ENCODE data around the gene ST3GAL3.

The ST3GAL3 gene

DNA sequence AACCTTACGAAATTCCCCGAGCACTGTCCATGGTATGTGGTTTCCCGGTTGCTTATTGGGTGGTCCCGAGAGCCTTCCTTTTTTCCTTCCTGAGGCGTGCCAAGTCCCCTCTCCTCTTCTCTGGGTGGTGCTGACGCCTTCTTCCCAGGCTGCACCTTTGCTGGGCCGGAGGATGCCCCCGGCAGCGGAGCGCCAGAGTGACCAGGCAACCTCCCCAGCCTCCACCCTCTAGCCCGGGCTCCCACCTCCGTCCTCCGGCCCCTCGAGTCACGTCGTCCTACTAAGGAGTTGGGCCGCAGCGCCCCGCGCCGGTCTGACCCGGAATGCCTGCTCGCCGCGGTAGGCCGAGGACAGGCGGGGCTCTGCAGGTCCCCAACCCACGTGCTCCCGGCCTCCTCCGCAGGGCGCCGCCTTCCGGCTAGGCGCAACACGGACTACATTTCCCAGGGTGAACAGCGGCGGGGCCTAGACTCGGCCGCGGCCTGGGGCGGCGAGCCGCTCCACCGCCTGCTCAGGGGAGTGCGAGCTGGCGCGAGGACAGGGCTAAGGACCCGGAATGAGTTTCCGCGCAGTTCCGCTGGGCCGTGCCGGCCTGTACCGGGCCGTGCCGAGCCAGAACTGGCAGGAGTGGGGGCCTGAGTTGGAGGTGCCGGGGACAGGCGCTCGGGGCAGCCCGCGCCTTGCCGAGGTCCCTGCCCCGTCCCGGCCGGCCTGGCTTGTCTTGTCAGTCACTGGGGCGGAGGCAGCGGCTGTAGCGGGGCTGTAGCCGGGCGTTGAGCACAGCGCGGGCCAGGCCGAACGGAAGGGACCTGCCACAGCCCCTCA lies 239.1 kb downstream of the ST3GAL3 start, which contains the start of gene IPO13:
Gene IPO13, plus strand, starts transcription at position 715 of the 825 bp plus-strand sequence. CDS start 651 bp downstream, outside the sequence.
- TF ChIP-seq, protein P1, sequence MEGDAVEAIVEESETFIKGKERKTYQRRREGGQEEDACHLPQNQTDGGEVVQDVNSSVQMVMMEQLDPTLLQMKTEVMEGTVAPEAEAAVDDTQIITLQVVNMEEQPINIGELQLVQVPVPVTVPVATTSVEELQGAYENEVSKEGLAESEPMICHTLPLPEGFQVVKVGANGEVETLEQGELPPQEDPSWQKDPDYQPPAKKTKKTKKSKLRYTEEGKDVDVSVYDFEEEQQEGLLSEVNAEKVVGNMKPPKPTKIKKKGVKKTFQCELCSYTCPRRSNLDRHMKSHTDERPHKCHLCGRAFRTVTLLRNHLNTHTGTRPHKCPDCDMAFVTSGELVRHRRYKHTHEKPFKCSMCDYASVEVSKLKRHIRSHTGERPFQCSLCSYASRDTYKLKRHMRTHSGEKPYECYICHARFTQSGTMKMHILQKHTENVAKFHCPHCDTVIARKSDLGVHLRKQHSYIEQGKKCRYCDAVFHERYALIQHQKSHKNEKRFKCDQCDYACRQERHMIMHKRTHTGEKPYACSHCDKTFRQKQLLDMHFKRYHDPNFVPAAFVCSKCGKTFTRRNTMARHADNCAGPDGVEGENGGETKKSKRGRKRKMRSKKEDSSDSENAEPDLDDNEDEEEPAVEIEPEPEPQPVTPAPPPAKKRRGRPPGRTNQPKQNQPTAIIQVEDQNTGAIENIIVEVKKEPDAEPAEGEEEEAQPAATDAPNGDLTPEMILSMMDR (IDR thresholded peaks at IDR 0.05; ENCODE audit: insufficient read depth, low read length, poor library complexity, severe bottlenecking), result peak; percentile 80
- H3K36me3 ChIP-seq (ENCODE audit: control insufficient read depth, insufficient read depth, low read length), result peaks cover 6% of the 10 kb centered on the region
- H3K4me3 ChIP-seq (replicated peaks; ENCODE audit: low read depth, low read length), result peak within 1 kb of the TSS; percentile 96
- H3K27me3 ChIP-seq (replicated peaks; ENCODE audit: control insufficient read depth, insufficient read depth, low read length), result no peaks in the 10 kb centered on the region
- DNase-seq (ENCODE audit: extremely low read depth, insufficient read length), result peak; percentile 99

DNA sequence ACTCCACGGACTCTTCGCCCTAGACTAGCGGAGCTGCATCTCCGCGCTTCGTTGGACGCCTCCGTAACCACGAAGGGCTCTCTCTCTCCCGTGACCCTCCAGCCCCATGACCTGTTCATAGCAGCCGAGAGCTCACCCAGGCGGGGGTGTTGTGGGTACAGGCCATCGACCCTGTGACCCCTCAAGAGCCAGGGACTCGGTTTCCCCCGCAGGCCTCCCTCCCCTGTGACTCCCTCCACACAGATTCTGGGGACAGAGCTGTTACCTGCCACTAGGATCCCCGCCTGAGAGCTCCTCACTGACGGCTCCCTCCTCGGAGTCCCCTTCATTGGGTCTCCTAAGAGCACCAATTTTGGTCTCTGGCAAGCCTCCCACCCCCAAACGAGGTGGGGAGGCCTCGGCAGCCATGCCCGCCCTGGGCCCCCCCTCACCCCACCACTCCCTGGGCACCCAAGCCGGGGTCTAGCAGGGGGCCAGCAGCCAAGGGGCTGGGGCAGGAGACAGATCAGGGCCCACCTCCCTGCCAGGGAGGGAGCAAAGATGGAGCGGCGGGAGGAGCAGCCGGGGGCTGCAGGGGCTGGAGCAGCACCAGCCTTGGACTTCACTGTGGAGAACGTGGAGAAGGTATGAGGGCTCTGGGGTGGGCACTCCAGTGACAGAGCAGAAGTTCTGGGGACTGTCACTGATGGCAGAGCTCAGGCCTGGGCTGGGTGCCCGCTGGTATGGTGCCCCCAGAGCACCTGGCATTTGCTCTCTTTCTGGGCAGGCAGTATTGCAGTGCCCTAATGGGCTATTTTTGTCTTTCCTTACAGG lies 239.9 kb downstream of the ST3GAL3 start:
- peak overlapping the region; percentile 96 for H3K4me3 ChIP-seq (replicated peaks; ENCODE audit: low read depth, low read length)
- TF ChIP-seq, protein P1 (IDR thresholded peaks at IDR 0.05; ENCODE audit: insufficient read depth, low read length, poor library complexity, severe bottlenecking), result no peak
- H3K36me3 ChIP-seq (ENCODE audit: control insufficient read depth, insufficient read depth, low read length), result peaks cover 6% of the 10 kb centered on the region
- DNase-seq (ENCODE audit: extremely low read depth, insufficient read length), result no peak
- no peaks in the 10 kb centered on the region for H3K27me3 ChIP-seq (replicated peaks; ENCODE audit: control insufficient read depth, insufficient read depth, low read length)

GRCh38 chr1:43947874-43948437 lies 240.6 kb downstream of the ST3GAL3 start:
- no peak for DNase-seq (ENCODE audit: extremely low read depth, insufficient read length)
- Histone ChIP-seq H3K27me3 (replicated peaks; ENCODE audit: control insufficient read depth, insufficient read depth, low read length) (no peaks in the 10 kb centered on the region), H3K36me3 (ENCODE audit: control insufficient read depth, insufficient read depth, low read length) (peaks cover 6% of the 10 kb centered on the region), H3K4me3 (replicated peaks; ENCODE audit: low read depth, low read length) (peak overlapping the region; percentile 96)
- TF ChIP-seq, protein P1 (IDR thresholded peaks at IDR 0.05; ENCODE audit: insufficient read depth, low read length, poor library complexity, severe bottlenecking), result no peak

DNA sequence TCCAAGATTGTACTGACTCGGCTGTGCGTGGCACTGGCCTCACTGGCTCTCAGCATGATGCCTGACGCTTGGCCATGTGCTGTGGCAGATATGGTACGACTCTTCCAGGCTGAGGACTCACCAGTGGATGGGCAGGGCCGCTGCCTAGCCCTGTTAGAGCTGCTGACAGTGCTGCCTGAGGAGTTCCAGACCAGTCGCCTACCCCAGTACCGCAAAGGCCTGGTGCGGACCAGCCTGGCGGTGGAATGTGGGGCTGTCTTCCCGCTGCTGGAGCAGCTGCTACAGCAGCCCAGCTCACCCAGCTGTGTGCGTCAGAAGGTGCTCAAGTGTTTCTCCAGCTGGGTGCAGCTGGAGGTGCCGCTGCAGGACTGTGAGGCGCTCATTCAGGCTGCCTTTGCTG lies 242.3 kb downstream of the ST3GAL3 start:
- H3K4me3 ChIP-seq (replicated peaks; ENCODE audit: low read depth, low read length), result no peak overlapping the region
- peaks cover 4% of the 10 kb centered on the region for H3K36me3 ChIP-seq (ENCODE audit: control insufficient read depth, insufficient read depth, low read length)
- H3K27me3 ChIP-seq (replicated peaks; ENCODE audit: control insufficient read depth, insufficient read depth, low read length), result no peaks in the 10 kb centered on the region
- DNase-seq (ENCODE audit: extremely low read depth, insufficient read length), result no peak
- TF ChIP-seq, protein P1 (IDR thresholded peaks at IDR 0.05; ENCODE audit: insufficient read depth, low read length, poor library complexity, severe bottlenecking), result no peak

- no peaks in the 10 kb centered on the region for H3K27me3 ChIP-seq (replicated peaks; ENCODE audit: control insufficient read depth, insufficient read depth, low read length)
- DNase-seq (ENCODE audit: extremely low read depth, insufficient read length), result no peak
- H3K4me3 ChIP-seq (replicated peaks; ENCODE audit: low read depth, low read length), result no peak overlapping the region
- peaks cover 4% of the 10 kb centered on the region for H3K36me3 ChIP-seq (ENCODE audit: control insufficient read depth, insufficient read depth, low read length)
- TF ChIP-seq, protein P1 (IDR thresholded peaks at IDR 0.05; ENCODE audit: insufficient read depth, low read length, poor library complexity, severe bottlenecking), result no peak
Measured at GRCh38 chr1:43951021-43951985, 244.0 kb downstream of the ST3GAL3 start.

All from GM06990 (cell line).